GM08714 (cell line): Measurements from ENCODE around the gene RAB3C.
"Not testable (repeated sequence)": the region's sequence is repeated elsewhere in the genome, so short reads cannot be mapped to it uniquely, and the experiment has no call there.

Source experiments
- H3K4me3 ChIP-seq: fragments of 200-500 bp; sonication (Bioruptor generic); 2 replicates; pipeline ENCODE4 v1.5.1; 2014; ENCODE audit warnings: mild to moderate bottlenecking, low read length, inconsistent platforms
- ZNF274 ChIP-seq: IDR thresholded peaks from 2 replicates; pipeline ENCODE4 v1.6.1; 2012; ENCODE audit warnings: mild to moderate bottlenecking, low read depth, low read length

RAB3C gene

DNA sequence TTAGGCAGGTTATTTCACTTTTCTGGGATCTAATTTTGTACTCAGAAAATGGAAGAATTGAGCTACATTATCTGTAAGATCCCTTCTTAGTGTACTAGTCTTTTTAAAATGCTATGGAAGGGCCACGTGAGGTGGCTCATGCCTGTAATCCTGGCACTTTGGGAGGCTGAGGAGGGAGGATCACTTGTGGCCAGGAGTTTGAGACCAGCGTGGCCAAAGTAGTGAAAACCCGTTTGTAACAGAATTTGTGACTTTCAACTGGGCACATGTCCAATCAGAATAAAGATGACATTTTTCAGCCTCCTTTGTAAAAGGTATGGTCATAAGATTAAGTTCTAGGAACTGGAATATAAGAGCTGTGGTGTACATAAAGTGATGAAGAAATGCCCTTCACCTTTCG is 3.1 kb upstream of the RAB3C start:
- no peak overlapping the region for H3K4me3 ChIP-seq
- TF ChIP-seq ZNF274, result no peak

DNA sequence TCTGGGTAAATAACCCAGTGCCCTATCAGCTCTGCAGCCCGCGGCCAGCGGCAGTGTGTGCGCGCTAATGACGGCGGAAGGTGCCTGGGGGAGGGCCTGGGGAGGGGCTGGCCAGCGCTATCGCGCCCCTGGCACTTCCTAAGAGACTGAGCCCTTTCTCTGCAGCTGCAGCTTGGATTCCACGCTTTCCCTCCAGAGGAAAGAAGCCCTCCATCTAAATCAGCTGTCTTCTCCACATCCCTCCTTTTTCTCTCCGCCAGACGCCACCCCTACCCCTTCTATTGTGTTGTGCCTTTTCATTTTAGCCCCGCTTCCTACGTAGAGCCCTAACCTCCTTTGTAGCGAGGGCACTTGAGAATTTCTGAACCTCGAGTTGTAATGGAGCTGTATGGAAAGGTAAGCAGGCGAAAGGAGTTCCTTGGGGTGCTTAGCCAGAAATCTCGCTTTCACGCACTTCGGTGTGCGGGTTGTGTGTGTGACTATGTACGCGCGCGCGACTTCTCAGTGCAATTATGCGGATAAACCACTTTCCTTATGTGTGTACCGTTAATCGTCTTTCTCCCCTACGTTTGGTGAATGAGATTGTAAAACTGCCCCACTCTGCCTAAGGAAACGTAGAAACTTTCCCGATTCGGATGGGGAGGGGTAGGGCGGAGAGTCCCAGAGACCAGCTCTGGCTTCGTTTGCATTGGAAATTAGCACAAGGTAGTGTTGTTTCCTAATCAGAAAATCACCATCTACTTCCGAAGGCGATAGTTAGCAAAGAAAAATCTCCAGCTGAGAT is 664 bp upstream of the RAB3C start:
- peak overlapping the region; percentile 65 for H3K4me3 ChIP-seq
- no peak for TF ChIP-seq ZNF274

DNA sequence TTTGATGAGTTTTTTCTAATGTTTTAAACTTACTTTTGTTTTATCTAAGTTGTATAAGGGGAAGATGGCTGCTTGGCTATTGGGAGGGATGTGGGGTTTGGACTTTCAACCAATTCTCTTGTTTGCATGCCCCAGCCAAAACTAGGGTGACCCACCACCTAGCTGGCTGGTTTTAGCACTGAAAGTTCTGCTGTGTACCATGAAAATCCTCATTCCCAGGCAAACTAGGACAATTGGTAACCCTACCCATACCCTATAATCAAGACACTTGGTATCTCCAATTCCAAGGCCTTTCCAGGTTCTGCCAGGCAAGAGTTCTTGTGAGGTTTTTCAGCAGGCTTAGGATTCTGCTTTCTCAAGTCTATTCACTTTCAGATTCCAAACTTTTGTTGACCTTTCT is 13.1 kb downstream of the RAB3C start:
- TF ChIP-seq ZNF274, result no peak
- no peak overlapping the region for H3K4me3 ChIP-seq

DNA sequence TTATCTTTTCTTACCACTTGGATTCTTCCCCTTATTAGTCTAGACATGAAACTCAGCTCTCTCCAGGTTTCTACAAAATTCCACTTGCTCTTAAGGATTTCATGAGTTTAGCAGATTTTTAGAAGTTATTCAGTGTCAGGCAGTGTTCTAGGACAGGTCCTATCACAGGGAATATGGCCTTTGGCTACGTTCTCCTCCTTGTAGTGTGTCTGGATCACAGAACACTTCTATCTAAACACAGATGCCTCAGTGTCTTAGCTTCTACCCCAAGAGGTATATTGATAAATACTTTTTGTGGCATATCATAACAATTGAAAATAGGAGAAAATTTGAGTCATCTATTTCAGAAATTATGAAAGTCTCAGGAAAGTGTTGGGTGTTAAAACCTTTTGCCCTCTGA is 15.6 kb downstream of the RAB3C start:
- no peak for TF ChIP-seq ZNF274

DNA sequence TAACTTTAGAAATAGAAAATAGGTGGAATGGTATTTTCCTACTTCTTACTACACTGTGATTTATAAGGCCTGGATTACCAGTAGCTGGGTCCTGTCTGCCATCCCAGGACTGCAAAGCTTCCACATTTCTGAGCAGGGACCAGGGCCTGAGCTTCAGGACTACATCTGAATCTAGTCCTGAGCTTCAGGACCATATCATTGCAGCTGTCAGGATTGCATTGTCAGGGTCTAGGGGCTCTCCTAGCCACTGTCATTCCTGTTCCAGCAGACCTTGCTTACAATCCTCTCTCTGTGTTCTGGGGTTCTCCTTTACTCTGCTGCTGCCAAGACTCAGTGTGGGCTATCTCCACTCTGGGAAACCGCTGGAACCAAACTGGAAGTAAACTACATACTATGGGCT is 16.3 kb downstream of the RAB3C start:
- no peak for TF ChIP-seq ZNF274
- H3K4me3 ChIP-seq, result no peak overlapping the region

More for the DNA sequence above, 15.6 kb downstream of the RAB3C start:
- H3K4me3 ChIP-seq, result no peak overlapping the region

DNA sequence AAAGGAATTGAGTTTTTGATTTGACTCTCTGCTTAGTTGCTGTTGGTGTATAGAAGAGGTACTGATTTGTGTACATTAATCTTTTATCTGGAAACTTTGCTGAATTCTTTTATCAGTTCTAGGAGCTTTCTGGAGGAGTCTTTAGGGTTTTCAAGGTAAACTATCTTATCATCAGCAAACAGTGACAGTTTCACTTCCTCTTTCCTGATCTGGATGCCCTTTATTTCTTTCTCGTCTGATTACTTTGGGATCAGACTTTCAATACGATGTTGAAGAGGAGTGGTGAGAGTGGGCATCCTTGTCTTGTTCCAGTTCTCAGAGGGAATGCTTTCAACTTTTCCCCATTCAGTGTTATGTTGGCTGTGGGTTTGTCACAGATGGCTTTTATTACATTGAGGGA is 17.7 kb downstream of the RAB3C start:
- H3K4me3 ChIP-seq, result not testable (repeated sequence)

DNA sequence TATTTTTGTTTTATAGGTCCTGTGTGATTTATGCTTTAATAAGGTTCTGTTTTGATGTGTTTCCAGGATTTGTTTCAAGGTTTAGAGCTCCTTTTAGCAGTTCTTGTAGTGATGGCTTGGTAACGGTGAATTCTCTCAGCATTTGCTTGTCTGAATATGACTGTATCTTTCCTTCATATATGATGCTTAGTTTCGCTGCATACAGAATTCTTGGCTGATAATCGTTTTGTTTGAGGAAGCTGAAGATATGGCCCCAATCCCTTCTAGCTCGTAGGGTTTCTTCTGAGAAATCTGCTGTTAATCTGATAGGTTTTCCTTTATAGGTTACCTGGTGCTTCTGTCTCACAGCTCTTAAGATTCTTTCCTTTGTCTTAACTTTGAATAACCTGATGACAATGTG is 20.0 kb downstream of the RAB3C start:
- not testable (repeated sequence) for H3K4me3 ChIP-seq

DNA sequence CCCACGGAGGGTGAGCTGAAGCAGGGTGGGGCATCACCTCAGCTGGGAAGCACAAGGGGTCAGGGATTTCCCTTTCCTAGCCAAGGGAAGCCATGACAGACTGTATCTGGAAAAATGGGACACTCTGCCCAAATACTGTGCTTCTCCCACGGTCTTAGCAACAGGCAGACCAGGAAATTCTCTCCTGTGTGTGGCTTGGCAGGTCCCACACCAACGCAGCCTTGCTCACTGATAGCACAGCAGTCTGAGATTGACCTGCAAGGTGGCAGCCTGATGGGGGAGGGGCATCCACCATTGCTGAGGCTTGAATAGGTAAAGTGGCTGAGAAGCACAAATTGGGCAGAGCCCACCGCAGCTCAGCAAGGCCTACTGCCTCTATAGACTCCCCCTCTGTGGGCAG is 23.2 kb downstream of the RAB3C start:
- no peak overlapping the region for H3K4me3 ChIP-seq
- no peak for TF ChIP-seq ZNF274

DNA sequence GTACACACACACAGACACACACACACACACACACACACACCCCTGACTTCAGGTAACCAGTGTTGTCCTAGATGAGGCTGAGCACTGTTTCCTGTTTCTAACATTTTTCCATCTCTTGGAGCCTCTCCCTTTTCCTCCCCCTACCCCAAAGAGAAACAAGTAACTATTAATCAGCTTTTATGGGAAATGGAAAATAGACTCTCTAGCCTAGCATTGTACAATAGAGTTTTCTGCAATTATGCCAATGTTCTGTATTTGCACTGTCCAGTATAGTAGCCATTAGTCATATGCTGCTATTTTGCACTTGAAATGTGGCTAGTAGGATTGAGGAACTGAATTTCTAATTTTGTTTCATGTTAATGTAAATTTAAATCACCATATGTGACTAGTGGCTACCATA is 33.1 kb downstream of the RAB3C start:
- H3K4me3 ChIP-seq, result no peak overlapping the region
- no peak for TF ChIP-seq ZNF274

DNA sequence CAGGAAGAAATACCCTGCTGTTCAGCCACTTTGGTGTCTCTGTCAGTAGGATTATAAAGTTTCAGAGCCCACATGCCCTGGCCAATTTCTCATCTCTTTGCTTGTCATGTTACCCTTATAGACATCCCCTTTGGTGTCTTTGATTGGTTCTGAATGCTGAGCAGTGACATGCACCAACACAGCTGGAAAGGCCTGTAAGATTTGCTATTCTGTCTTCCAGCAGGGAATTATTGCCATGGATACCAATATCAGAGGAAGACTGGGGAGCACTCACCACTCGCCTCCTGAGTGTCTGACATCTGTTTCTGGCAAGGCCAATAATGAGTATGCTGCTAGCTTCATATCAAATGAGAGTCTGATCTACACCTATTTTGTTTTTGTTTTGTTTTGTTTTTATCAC is 34.4 kb downstream of the RAB3C start:
- TF ChIP-seq ZNF274, result no peak
- H3K4me3 ChIP-seq, result no peak overlapping the region

DNA sequence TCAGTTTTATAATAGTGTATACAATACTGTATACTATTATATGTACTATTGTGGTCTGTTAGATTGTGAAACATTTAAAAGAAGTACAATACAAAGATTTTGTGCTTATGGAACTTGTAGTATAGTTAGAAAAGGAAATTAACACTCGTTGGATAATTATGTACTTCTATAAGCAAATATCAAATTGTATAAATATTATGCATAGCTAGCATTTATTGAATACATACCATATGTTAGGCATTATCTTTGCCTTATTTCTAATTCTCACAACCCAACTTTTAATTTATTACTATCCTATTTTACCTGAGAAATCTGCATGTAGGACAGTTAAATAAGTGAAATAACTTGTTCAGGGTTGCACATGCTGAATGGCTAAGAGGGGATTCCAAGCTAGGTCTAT is 37.5 kb downstream of the RAB3C start:
- TF ChIP-seq ZNF274, result no peak
- no peak overlapping the region for H3K4me3 ChIP-seq

DNA sequence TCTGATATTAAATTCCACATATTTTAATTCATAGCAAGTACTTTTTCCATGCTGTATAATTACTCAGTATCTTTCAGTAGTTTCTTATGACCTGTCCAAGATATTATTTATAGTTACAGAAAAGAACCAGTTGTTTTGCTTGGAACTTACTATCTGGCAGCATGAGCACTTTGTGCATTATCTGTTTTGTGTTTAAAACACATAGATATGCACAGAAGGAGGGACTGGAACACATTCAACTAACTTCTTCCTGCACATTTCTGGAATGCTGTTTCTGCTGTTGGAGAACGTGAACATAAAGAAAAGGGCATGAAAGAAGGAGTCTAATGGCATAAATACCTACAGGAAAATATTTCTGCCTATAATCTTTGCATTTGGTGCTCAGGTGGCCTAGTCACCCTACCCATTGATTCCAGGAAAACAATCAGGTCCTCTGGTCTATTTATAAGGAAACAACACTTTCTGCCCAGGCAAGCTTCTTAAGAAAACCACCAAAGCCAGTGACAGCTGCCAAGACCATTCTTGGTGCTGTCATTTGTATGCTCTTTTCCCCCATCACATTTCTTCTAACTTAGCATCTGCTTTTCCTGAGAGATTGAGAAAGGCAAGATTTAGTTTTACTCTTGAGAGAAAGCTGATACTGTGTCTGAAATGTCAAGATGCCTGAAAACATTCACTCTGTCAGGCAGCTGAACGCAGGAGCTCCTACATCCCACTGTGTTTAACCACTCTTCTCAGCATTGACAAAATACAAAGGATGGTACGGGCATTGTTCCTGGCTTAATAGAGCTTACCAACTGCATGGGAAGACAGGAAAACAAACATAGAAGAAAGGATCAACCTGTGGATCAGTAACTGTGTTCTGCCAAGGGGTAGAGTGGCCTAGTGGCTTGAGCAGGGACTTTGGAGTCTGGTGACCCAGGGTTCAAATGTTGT is 40.3 kb downstream of the RAB3C start:
- no peak for TF ChIP-seq ZNF274
- no peak overlapping the region for H3K4me3 ChIP-seq

DNA sequence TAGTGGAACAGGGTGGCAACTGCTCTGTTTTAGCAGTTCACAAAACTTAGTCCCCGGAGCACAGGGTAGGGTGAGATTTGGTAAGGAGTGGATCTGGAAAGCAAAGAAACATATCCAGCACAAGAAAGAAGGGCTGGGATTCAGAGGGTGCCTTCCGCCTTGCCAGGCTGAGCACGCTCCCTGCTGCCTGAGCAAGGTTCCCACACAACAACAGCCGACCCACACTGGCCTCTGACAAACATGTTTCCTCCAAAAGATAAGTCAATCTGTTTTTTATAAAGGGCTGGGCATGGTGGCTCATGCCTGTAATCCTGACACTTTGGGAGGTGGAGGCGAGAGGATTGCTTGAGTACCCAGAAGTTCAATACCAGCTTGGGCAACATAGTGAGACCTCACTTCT is 45.8 kb downstream of the RAB3C start:
- H3K4me3 ChIP-seq, result no peak overlapping the region
- no peak for TF ChIP-seq ZNF274

DNA sequence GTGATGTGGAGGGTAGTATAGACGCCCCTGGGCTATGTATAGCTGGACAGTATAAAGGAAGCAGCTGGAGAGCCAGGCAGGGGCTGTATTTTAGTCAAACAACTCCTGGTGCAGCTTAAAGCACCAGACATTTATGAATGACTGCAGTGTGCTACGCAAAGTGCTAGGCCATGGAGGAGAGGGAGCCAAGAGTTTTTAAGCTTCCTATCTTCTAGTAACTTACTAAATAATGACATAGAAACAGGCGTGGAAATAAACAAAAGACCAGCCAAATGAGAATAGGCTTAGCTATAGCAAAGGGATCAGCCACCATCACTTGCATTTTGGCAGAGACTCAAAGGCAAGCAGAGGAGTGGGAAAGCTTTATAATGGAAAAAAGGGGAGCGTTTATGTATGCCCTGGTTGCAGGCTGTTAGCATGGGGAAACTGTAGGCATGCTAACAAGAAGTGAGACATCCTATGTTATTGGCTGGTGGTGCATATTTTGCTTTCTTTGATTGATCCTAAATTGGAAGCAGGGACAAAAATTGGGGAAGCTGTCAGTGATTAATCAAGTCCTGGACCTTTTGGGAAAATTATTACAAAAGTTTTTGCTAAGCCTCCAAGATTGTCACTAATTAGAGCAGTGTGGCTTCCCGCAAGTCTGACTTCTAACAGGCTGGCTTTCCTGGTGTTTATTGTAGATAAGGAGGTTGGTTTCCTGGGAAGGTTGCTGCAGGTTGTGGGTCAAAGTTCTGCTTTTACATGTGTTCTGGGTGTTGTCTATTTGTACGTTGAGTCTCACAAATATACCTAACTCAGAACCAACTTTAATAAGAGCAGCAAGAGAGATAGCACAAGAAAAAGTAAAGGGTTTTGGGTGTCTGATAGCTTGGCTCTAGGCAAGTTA is 46.6 kb downstream of the RAB3C start:
- no peak for TF ChIP-seq ZNF274
- H3K4me3 ChIP-seq, result no peak overlapping the region
